Measurements from ENCODE around the gene PARD3B.

Gene PARD3B

GRCh38 chr2:205193125-205193835, 648.0 kb downstream of the PARD3B start:
- no peaks in the 10 kb centered on the region for H3K27me3 Mint-ChIP-seq (ENCODE audit: low read depth)
- TF ChIP-seq, protein P1, sequence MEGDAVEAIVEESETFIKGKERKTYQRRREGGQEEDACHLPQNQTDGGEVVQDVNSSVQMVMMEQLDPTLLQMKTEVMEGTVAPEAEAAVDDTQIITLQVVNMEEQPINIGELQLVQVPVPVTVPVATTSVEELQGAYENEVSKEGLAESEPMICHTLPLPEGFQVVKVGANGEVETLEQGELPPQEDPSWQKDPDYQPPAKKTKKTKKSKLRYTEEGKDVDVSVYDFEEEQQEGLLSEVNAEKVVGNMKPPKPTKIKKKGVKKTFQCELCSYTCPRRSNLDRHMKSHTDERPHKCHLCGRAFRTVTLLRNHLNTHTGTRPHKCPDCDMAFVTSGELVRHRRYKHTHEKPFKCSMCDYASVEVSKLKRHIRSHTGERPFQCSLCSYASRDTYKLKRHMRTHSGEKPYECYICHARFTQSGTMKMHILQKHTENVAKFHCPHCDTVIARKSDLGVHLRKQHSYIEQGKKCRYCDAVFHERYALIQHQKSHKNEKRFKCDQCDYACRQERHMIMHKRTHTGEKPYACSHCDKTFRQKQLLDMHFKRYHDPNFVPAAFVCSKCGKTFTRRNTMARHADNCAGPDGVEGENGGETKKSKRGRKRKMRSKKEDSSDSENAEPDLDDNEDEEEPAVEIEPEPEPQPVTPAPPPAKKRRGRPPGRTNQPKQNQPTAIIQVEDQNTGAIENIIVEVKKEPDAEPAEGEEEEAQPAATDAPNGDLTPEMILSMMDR (IDR thresholded peaks at IDR 0.05; ENCODE audit: unreplicated experiment in 3 of 3): no peak
- no peak overlapping the region for H3K4me3 Mint-ChIP-seq
- H3K27ac Mint-ChIP-seq: peak overlapping the region in 1 of 3 experiments; percentile 9
- no peaks in the 10 kb centered on the region for H3K9me3 Mint-ChIP-seq
- peaks cover 19% of the 10 kb centered on the region for H3K4me1 Mint-ChIP-seq
- no peaks in the 10 kb centered on the region for H3K36me3 Mint-ChIP-seq (ENCODE audit: low read depth)

- no peaks in the 10 kb centered on the region for H3K9me3 Mint-ChIP-seq
- no peak overlapping the region for H3K27ac Mint-ChIP-seq
- H3K36me3 Mint-ChIP-seq (ENCODE audit: low read depth): no peaks in the 10 kb centered on the region
- H3K4me3 Mint-ChIP-seq: no peak overlapping the region
- no peaks in the 10 kb centered on the region for H3K27me3 Mint-ChIP-seq (ENCODE audit: low read depth)
- TF ChIP-seq, protein P1 (IDR thresholded peaks at IDR 0.05; ENCODE audit: unreplicated experiment in 3 of 3): no peak
- peaks cover 19% of the 10 kb centered on the region for H3K4me1 Mint-ChIP-seq
Observed at GRCh38 chr2:205193836-205194228, 648.6 kb downstream of the PARD3B start.

GRCh38 chr2:205197468-205198139, 652.3 kb downstream of the PARD3B start:
- TF ChIP-seq, protein P1 (IDR thresholded peaks at IDR 0.05; ENCODE audit: unreplicated experiment in 3 of 3): no peak
- no peaks in the 10 kb centered on the region for H3K9me3 Mint-ChIP-seq
- H3K27me3 Mint-ChIP-seq (ENCODE audit: low read depth): no peaks in the 10 kb centered on the region
- peaks cover 17% of the 10 kb centered on the region for H3K4me1 Mint-ChIP-seq
- H3K27ac Mint-ChIP-seq: peak overlapping the region; percentile 13 to 74 (median 67)
- H3K4me3 Mint-ChIP-seq: no peak overlapping the region
- H3K36me3 Mint-ChIP-seq (ENCODE audit: low read depth): no peaks in the 10 kb centered on the region

- H3K4me3 Mint-ChIP-seq: no peak overlapping the region
Observed at GRCh38 chr2:205198140-205198525, 652.9 kb downstream of the PARD3B start.

GRCh38 chr2:205199165-205199850, 654.0 kb downstream of the PARD3B start:
- Mint-ChIP-seq H3K27me3 (ENCODE audit: low read depth) (no peaks in the 10 kb centered on the region), H3K9me3 (no peaks in the 10 kb centered on the region), H3K4me1 (peaks cover 6% of the 10 kb centered on the region), H3K27ac (no peak overlapping the region), H3K4me3 (no peak overlapping the region), H3K36me3 (ENCODE audit: low read depth) (peaks cover 4% of the 10 kb centered on the region)
- TF ChIP-seq, protein P1 (IDR thresholded peaks at IDR 0.05; ENCODE audit: unreplicated experiment in 3 of 3): no peak

More at GRCh38 chr2:205198140-205198525, 652.9 kb downstream of the PARD3B start:
- H3K36me3 Mint-ChIP-seq (ENCODE audit: low read depth): no peaks in the 10 kb centered on the region
- no peaks in the 10 kb centered on the region for H3K9me3 Mint-ChIP-seq
- H3K27me3 Mint-ChIP-seq (ENCODE audit: low read depth): no peaks in the 10 kb centered on the region
- peak overlapping the region; percentile 13 to 74 (median 67) for H3K27ac Mint-ChIP-seq
- H3K4me1 Mint-ChIP-seq: peaks cover 12% of the 10 kb centered on the region
- TF ChIP-seq, protein P1 (IDR thresholded peaks at IDR 0.05; ENCODE audit: unreplicated experiment in 3 of 3): no peak

Measured in nephron (organoid).